ENCODE results near the gene DEPDC4. TPM values are rescaled to one million over a fixed set of nuclear protein-coding genes. Genes with fewer than 3 reads are reported as not detected.
"Not testable (repeated sequence)": the region's sequence is repeated elsewhere in the genome, so short reads cannot be mapped to it uniquely, and the experiment has no call there.

DEPDC4 gene
- total and polyA plus RNA-seq, 11 donors: 0.33 to 1.3 (median 0.60) TPM; not detected in 3

DNA sequence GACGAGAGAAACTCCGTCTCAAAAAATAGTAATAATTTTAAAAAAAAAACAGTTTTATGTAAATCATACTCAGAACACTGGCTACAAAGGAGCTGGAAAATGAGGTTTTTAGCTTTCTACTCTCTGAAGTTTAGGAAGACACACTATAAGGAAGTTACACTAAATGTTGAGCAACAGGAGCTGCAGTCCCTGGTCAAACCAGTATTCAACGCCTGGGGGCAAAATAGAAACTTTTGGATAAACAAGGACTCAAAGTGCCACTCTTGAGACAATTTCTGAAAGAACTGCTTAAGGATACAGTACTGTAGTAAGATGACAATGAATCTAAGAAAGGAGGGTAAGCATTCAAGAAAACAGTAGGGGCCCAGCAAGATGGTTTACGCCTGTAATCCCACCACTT, 37.0 kb downstream of the DEPDC4 start:
- Histone ChIP-seq H3K9me3 (no peaks in the 10 kb centered on the region), H3K4me3 (no peak overlapping the region), H3K36me3 (peaks cover 0 to 15% (median 9%) of the 10 kb centered on the region in 9 donors), H3K27me3 (no peaks in the 10 kb centered on the region), H3K4me1 (peaks cover 0 to 7% (median 0%) of the 10 kb centered on the region in 12 donors), H3K27ac (no peak overlapping the region)
- 88 to 94% (median 91%) methylated on average over 4 of the region's 4 CpGs for WGBS, 4 donors
- TF ChIP-seq POLR2A (IDR thresholded peaks at IDR 0.05): no peak
- TF ChIP-seq, protein P1, sequence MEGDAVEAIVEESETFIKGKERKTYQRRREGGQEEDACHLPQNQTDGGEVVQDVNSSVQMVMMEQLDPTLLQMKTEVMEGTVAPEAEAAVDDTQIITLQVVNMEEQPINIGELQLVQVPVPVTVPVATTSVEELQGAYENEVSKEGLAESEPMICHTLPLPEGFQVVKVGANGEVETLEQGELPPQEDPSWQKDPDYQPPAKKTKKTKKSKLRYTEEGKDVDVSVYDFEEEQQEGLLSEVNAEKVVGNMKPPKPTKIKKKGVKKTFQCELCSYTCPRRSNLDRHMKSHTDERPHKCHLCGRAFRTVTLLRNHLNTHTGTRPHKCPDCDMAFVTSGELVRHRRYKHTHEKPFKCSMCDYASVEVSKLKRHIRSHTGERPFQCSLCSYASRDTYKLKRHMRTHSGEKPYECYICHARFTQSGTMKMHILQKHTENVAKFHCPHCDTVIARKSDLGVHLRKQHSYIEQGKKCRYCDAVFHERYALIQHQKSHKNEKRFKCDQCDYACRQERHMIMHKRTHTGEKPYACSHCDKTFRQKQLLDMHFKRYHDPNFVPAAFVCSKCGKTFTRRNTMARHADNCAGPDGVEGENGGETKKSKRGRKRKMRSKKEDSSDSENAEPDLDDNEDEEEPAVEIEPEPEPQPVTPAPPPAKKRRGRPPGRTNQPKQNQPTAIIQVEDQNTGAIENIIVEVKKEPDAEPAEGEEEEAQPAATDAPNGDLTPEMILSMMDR (IDR thresholded peaks at IDR 0.05): no peak
- ATAC-seq: no peak
- intact Hi-C loops (cut with DNase I): loop anchor here in 9 of 10 donors (5.0 to 10.0 kb wide), 6 partner anchors 322 to 512 kb away; no protein-coding TSS in a partner anchor
- no peak for DNase-seq

DNA sequence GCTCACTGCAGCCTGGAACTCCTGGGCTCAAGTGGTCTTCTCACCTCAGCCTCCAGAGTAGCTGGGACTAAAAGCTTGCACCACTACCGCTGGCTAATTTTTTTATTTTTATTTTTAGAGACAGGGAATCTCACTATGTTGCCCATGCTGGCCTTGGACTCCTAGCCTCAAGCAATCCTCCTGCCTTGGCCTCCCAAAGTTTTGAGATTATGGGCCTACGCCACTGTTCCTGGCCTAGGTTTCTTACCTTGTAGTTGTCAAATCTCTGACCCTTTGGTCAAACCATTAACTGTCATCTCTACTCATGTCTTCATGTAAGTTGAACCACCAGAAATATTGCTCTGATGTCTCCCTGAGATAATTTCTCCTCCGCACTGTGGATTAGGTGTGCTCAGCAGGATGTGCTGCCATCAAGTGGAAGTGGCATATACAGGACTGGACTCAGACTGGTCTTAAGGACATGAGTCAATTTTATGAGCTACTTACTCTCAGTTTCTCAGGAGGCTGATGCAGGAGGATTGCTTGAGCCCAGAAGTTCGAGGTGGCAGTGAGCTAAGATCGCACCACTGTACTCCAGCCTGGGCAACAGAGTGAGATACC, 37.7 kb downstream of the DEPDC4 start:
- 89 to 96% (median 94%) methylated on average over 5 of the region's 5 CpGs for WGBS, 4 donors
- H3K4me3 ChIP-seq: no peak overlapping the region
- H3K4me1 ChIP-seq: peaks cover 0 to 2% (median 0%) of the 10 kb centered on the region in 12 donors
- no peaks in the 10 kb centered on the region for H3K27me3 ChIP-seq
- TF ChIP-seq, protein P1 (IDR thresholded peaks at IDR 0.05): no peak
- TF ChIP-seq POLR2A (IDR thresholded peaks at IDR 0.05): no peak
- peaks cover 0 to 23% (median 17%) of the 10 kb centered on the region in 9 donors for H3K36me3 ChIP-seq
- no peak for ATAC-seq
- no peak overlapping the region for H3K27ac ChIP-seq
- H3K9me3 ChIP-seq: no peaks in the 10 kb centered on the region
- intact Hi-C loops (cut with DNase I): no loop called here
- DNase-seq: no peak

DNA sequence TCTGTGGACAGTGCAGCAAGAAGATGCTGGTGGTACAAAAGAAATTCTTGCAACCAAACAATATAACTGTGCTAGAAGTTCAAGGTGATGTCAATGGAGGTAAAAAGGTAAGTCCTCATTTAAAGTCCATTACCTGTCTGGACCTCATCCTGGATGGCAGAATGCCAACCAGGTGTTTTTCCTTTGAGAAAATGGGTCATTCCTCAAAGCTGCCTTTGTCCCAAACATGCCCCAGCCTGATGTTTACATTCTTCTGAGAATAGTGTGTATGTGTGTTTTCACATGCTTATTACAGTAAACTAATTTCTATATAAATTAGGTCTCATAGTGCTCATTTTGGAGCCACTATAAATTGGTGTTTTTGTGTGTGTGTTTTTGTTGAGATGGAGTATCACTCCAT, 41.4 kb downstream of the DEPDC4 start:
- Histone ChIP-seq H3K9me3 (no peaks in the 10 kb centered on the region), H3K27ac (no peak overlapping the region), H3K27me3 (no peaks in the 10 kb centered on the region), H3K4me1 (no peaks in the 10 kb centered on the region), H3K36me3 (peaks cover 0 to 56% (median 52%) of the 10 kb centered on the region in 9 donors), H3K4me3 (no peak overlapping the region)
- TF ChIP-seq, protein P1 (IDR thresholded peaks at IDR 0.05): no peak
- TF ChIP-seq POLR2A (IDR thresholded peaks at IDR 0.05): no peak
- DNase-seq (no peak), ATAC-seq (no peak)
- intact Hi-C loops (cut with DNase I): no loop called here

DNA sequence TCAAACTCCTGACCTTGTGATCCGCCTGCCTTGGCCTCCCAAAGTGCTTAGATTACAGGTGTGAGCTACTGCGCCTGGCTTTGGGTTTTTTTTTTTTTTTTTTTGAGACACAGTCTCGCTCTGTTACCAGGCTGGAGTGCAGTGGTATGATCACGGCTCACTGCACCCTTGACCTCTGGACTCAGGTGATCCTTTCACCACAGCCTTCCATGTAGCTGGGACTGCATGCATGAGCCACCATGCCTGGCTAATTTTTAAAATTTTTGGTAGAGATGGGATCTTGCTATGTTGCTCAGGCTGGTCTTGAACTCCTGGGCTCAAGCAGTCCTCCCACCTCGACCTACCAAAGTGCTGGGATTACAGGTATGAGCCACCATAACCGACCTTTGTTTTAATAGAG, 44.7 kb downstream of the DEPDC4 start:
- H3K27me3 ChIP-seq; H3K4me1 ChIP-seq; H3K9me3 ChIP-seq; H3K4me3 ChIP-seq; ATAC-seq; intact Hi-C loops (cut with DNase I); H3K27ac ChIP-seq; DNase-seq: not testable (repeated sequence)
- peaks cover 0 to 90% (median 82%) of the 10 kb centered on the region in 9 donors for H3K36me3 ChIP-seq
- WGBS, 4 donors: 96 to 98% (median 97%) methylated on average over 6 of the region's 6 CpGs

DNA sequence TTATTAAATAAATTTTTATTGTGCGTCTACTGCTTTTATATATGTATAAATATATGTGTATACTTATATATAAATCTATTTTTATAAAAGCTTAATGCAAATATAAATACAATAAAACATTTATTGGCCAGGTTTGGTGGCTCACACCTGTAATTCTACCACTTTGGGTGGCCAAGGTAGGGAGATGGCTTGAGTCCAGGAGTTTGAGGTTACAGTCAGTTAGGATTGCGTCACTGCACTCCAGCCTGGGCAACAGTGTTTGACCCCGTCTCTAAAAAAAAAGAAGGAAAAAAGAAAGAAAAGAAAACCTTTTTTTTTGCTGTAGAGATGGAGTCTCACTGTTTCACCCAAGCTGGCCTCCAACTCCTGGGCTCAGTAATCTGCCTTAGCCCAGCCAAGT, 45.4 kb downstream of the DEPDC4 start:
- no peak overlapping the region for H3K4me3 ChIP-seq

More for the DNA sequence above, 45.4 kb downstream of the DEPDC4 start:
- no peak for TF ChIP-seq POLR2A (IDR thresholded peaks at IDR 0.05)
- TF ChIP-seq, protein P1 (IDR thresholded peaks at IDR 0.05): no peak
- Histone ChIP-seq H3K36me3 (peaks cover 0 to 96% (median 82%) of the 10 kb centered on the region in 9 donors), H3K27me3 (no peaks in the 10 kb centered on the region), H3K27ac (no peak overlapping the region), H3K4me1 (no peaks in the 10 kb centered on the region), H3K9me3 (no peaks in the 10 kb centered on the region)
- intact Hi-C loops (cut with DNase I): no loop called here
- 91 to 98% (median 93%) methylated on average over 3 of the region's 3 CpGs for WGBS, 4 donors
- ATAC-seq (no peak), DNase-seq (no peak)
